HFFc6 (cell line): ENCODE measurements around the gene DDOST. TPM values are rescaled to one million over a fixed set of nuclear protein-coding genes. Genes with fewer than 3 reads are reported as not detected.

ENCODE experiments used
- DNase-seq: peaks from one replicate; pipeline ENCODE4 v3.0.0-alpha.2; 2018
- H3K27ac Mint-ChIP-seq: 2 replicates; pipeline ENCODE4 v1.8.0; 2020; ENCODE audit warnings: mild to moderate bottlenecking, mixed read lengths
- H3K27me3 Mint-ChIP-seq: 2 replicates; pipeline ENCODE4 v1.8.0; 2021; ENCODE audit warnings: mild to moderate bottlenecking, moderate library complexity, mixed read lengths; ENCODE audit not compliant: insufficient read depth
- H3K36me3 Mint-ChIP-seq: 2 replicates; pipeline ENCODE4 v1.8.0; 2021; ENCODE audit warnings: low read depth, mixed read lengths
- H3K4me1 Mint-ChIP-seq: 2 replicates; pipeline ENCODE4 v1.8.0; 2020; ENCODE audit warnings: low read depth, mixed read lengths
- H3K4me3 Mint-ChIP-seq: 2 replicates; pipeline ENCODE4 v1.8.0; 2020; ENCODE audit warnings: mild to moderate bottlenecking, moderate library complexity, mixed read lengths
- H3K9me3 Mint-ChIP-seq: 2 replicates; pipeline ENCODE4 v1.8.0; 2020; ENCODE audit warnings: mild to moderate bottlenecking, mixed read lengths
- CTCF ChIP-seq: fragments of 200-600 bp; sonication (generic); IDR thresholded peaks from 2 replicates; pipeline ENCODE4 v1.5.0; 2021; ENCODE audit warnings: antibody characterized with exemption, mild to moderate bottlenecking
- total RNA-seq, 6 experiments: library from RNA; stranded (reverse); fragmentation: NEBNext Ultra II Directional; extraction: Animal tissue kit (Norgen Biotek cat#: 25700); gene quantifications; 2 replicates in 1 of 6; 3 replicates in 5 of 6; pipeline ENCODE4 v1.2.3, GENCODE V29; 2021

Gene DDOST
- total RNA-seq, 6 experiments from 2014 or later, result 266 to 291 (median 281) TPM

- Mint-ChIP-seq H3K27me3 (no peaks in the 10 kb centered on the region), H3K9me3 (no peaks in the 10 kb centered on the region), H3K4me1 (no peaks in the 10 kb centered on the region), H3K4me3 (no peak overlapping the region), H3K36me3 (peaks cover 7% of the 10 kb centered on the region), H3K27ac (no peak overlapping the region)
- no peak for TF ChIP-seq CTCF
- no peak for DNase-seq
Observed at GRCh38 chr1:20684651-20685050, 23.5 kb upstream of the DDOST start.

GRCh38 chr1:20684050-20684620, 23.0 kb upstream of the DDOST start:
- Mint-ChIP-seq H3K4me3 (no peak overlapping the region), H3K9me3 (no peaks in the 10 kb centered on the region), H3K27ac (no peak overlapping the region), H3K36me3 (peaks cover 7% of the 10 kb centered on the region), H3K4me1 (no peaks in the 10 kb centered on the region), H3K27me3 (no peaks in the 10 kb centered on the region)
- DNase-seq, result no peak
- TF ChIP-seq CTCF, result no peak

- Mint-ChIP-seq H3K27ac (no peak overlapping the region), H3K4me1 (no peaks in the 10 kb centered on the region), H3K9me3 (no peaks in the 10 kb centered on the region), H3K36me3 (peaks cover 7% of the 10 kb centered on the region), H3K27me3 (no peaks in the 10 kb centered on the region), H3K4me3 (no peak overlapping the region)
- DNase-seq, result no peak
- TF ChIP-seq CTCF, result no peak
Observed at GRCh38 chr1:20683614-20684013, 22.4 kb upstream of the DDOST start.

- Mint-ChIP-seq H3K4me1 (no peaks in the 10 kb centered on the region), H3K27me3 (no peaks in the 10 kb centered on the region), H3K9me3 (no peaks in the 10 kb centered on the region), H3K27ac (no peak overlapping the region), H3K4me3 (no peak overlapping the region), H3K36me3 (peaks cover 7% of the 10 kb centered on the region)
- DNase-seq, result no peak
- TF ChIP-seq CTCF, result no peak
Observed at GRCh38 chr1:20682571-20683236, 21.5 kb upstream of the DDOST start.

GRCh38 chr1:20681999-20682398, 20.8 kb upstream of the DDOST start:
- Mint-ChIP-seq H3K9me3 (no peaks in the 10 kb centered on the region), H3K4me1 (no peaks in the 10 kb centered on the region), H3K27me3 (no peaks in the 10 kb centered on the region), H3K27ac (no peak overlapping the region), H3K4me3 (no peak overlapping the region), H3K36me3 (peaks cover 7% of the 10 kb centered on the region)
- no peak for TF ChIP-seq CTCF
- DNase-seq, result no peak
